Nephron progenitor cell (in vitro differentiated cells): Measurements from ENCODE around the gene TMEM81.

Experiments used
- DNase-seq: peaks from one replicate; pipeline ENCODE4 v3.0.0; 2021
- H3K27ac Mint-ChIP-seq: 2 replicates; pipeline ENCODE4 v1.8.0; 2021; ENCODE audit warnings: mild to moderate bottlenecking, moderate library complexity, mixed read lengths
- H3K27me3 Mint-ChIP-seq: 2 replicates; pipeline ENCODE4 v1.8.0; 2021; ENCODE audit warnings: mild to moderate bottlenecking, low read depth, mixed read lengths; ENCODE audit not compliant: poor library complexity
- H3K36me3 Mint-ChIP-seq: 2 replicates; pipeline ENCODE4 v1.8.0; 2021; ENCODE audit warnings: low read depth, mixed read lengths
- H3K4me1 Mint-ChIP-seq: 2 replicates; pipeline ENCODE4 v1.8.0; 2021; ENCODE audit warnings: mixed read lengths
- H3K4me3 Mint-ChIP-seq: 2 replicates; pipeline ENCODE4 v1.8.0; 2021; ENCODE audit warnings: mild to moderate bottlenecking, moderate library complexity, mixed read lengths
- H3K9me3 Mint-ChIP-seq: 2 replicates; pipeline ENCODE4 v1.8.0; 2021; ENCODE audit warnings: mild to moderate bottlenecking, moderate library complexity, mixed read lengths
- CTCF ChIP-seq: fragments of 200-600 bp; sonication (generic); IDR thresholded peaks from 2 replicates; pipeline ENCODE4 v1.5.0; 2021; ENCODE audit warnings: antibody characterized with exemption

Gene TMEM81

DNA sequence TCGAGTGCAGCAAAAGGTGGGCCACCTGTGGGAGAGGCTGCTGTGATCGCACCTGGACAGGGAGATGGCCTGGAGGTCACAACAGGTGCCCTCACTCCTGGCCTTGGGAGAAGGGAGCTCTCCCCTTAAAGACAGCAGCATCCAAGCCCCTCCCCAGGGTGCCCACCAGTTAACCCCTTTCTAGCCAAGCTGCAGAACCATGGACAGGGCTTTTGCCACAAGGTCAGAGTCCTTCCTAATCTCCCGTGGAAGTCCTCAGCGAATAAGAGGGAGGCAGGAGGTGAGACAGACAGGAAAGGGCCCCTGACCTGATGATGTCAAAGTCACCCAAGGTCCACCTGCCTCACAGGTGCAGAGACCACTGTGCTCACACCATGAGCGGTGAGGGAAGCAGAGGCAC is 39.5 kb downstream of the TMEM81 start:
- Mint-ChIP-seq H3K27me3 (peaks cover 82% of the 10 kb centered on the region), H3K9me3 (no peaks in the 10 kb centered on the region), H3K27ac (no peak overlapping the region), H3K4me1 (peaks cover 50% of the 10 kb centered on the region), H3K4me3 (no peak overlapping the region), H3K36me3 (no peaks in the 10 kb centered on the region)
- TF ChIP-seq CTCF, result no peak
- no peak for DNase-seq

DNA sequence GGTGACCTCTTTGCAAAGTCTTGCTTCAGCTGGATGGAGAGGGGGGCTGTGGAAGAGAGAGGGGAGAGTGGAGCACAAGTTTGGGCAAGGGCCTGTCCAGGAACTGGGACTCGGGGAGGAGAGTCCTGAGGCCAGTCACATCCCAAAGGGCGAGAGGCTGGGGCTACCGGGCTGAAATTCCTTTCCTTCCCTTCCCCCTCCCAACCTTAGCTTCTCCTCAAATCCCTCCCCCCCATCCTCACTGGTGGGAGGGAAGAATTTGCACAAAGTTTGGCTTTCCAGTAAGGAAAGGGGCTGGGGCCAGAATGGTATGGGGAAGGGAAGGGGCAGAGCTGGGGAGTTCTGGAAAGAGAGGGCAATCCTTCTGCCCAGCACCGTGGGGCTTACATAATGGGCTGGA is 40.4 kb downstream of the TMEM81 start:
- H3K9me3 Mint-ChIP-seq, result no peaks in the 10 kb centered on the region
- no peak for DNase-seq
- peaks cover 44% of the 10 kb centered on the region for H3K4me1 Mint-ChIP-seq
- no peak overlapping the region for H3K27ac Mint-ChIP-seq
- no peak overlapping the region for H3K4me3 Mint-ChIP-seq
- no peaks in the 10 kb centered on the region for H3K36me3 Mint-ChIP-seq
- no peak for TF ChIP-seq CTCF
- peaks cover 84% of the 10 kb centered on the region for H3K27me3 Mint-ChIP-seq

DNA sequence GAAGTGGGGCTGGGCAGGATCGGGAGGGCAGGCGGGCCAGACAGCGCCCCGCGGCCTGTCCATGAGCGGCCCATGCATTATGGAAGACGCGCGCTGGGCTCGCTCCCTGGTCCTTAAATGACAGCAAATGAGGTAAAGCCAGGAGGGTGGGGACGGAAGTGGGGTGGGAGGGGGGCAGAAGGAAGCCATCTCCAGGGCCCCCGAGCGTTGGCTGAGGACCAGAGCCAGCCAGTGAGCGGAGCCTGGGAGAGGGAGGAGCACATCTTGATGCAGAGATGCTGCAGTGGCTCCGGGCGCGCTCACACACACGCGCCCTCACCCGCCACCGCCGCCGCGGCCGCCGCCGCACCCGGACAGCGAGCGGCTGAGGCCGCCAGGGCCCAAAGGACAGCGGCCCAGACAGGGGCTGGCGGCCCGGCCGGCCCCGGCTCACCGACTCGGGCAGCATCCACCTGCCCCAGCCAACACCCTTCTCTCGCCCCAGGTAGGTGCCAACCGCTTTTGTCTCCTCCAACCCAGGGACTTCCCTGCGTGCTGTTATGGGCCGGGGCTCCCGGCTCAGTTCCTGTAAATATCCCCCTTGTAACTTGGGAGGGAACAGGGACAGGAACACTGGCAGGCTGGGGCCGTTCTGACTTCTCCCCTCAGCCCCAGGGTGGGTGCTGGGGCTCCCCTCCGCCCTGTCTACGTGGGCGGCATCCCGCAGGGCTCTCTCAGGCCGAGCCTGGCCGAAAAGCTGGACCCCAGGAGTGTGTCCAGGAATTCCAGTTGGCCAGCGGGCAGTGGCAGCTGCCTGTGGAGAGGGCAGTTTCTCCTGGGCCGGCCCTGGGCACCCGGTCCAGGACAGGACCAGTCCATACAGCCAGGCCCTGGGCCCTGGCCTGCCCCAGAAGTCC is 41.1 kb downstream of the TMEM81 start, which contains the start of gene CNTN2:
Gene CNTN2 (plus strand): TSS at position 302 of the 896 bp plus-strand sequence. CDS start 9,974 bp downstream, outside the sequence.
- DNase-seq, result peak; percentile 64
- peaks cover 91% of the 10 kb centered on the region for H3K27me3 Mint-ChIP-seq
- peaks cover 37% of the 10 kb centered on the region for H3K4me1 Mint-ChIP-seq
- H3K36me3 Mint-ChIP-seq, result no peaks in the 10 kb centered on the region
- no peak for TF ChIP-seq CTCF
- no peak within 1 kb of the TSS for H3K4me3 Mint-ChIP-seq
- H3K9me3 Mint-ChIP-seq, result no peaks in the 10 kb centered on the region
- no peak within 1 kb of the TSS for H3K27ac Mint-ChIP-seq

DNA sequence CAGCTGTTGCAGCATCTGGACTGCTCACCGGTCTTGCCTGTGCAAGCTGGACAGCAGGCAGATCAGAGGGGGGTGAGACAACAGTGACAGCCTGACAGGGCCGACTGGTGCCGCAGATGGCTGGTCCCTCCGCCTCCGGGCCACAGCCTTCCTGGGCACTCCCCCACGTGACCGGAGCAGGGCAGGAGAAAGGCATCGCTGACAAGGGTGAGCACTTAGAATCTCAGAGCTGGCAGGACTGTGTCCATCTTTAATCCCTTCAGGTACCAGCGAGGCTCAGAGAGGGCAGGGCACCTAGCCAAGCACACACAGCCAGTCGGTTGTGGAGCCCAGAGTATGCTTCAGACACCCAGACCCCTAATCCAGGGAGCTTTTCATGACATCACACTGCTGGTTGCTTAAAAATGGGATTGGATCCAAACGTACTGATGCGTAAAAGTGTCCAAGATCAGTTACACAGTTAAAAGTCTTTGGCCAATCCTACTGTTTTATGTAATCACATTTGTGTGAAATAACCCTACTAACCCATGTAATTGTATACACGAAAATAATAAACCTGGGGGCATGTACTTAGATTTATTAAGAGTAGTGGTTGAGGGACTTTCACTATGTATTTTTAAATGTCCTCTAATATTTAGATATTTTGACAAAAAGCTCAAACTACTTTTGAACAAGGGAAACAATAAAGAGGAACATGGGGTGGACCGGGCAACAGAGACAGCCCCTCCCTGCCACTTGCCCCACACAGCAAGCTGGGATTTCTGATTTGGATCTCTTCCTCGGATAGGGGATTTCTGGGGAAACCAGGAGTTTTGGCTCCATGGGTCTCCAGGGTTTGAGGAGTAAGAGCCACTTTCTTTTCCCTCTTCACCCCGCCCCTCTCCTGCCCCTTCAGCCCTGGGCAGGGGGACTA is 42.0 kb downstream of the TMEM81 start:
- H3K4me1 Mint-ChIP-seq, result peaks cover 28% of the 10 kb centered on the region
- H3K27me3 Mint-ChIP-seq, result peaks cover 100% of the 10 kb centered on the region
- no peak overlapping the region for H3K4me3 Mint-ChIP-seq
- no peaks in the 10 kb centered on the region for H3K9me3 Mint-ChIP-seq
- no peak for DNase-seq
- no peak overlapping the region for H3K27ac Mint-ChIP-seq
- no peak for TF ChIP-seq CTCF
- no peaks in the 10 kb centered on the region for H3K36me3 Mint-ChIP-seq

- no peak overlapping the region for H3K27ac Mint-ChIP-seq
- H3K27me3 Mint-ChIP-seq, result peaks cover 99% of the 10 kb centered on the region
- H3K36me3 Mint-ChIP-seq, result no peaks in the 10 kb centered on the region
- no peak for DNase-seq
- TF ChIP-seq CTCF, result no peak
- H3K4me3 Mint-ChIP-seq, result no peak overlapping the region
- no peaks in the 10 kb centered on the region for H3K9me3 Mint-ChIP-seq
- peaks cover 17% of the 10 kb centered on the region for H3K4me1 Mint-ChIP-seq
Measured at GRCh38 chr1:205041001-205041715, 43.1 kb downstream of the TMEM81 start.
